ENCODE results near the gene DCHS1.
"Not testable (repeated sequence)": the region's sequence is repeated elsewhere in the genome, so short reads cannot be mapped to it uniquely, and the experiment has no call there.

- TF ChIP-seq, protein P1, sequence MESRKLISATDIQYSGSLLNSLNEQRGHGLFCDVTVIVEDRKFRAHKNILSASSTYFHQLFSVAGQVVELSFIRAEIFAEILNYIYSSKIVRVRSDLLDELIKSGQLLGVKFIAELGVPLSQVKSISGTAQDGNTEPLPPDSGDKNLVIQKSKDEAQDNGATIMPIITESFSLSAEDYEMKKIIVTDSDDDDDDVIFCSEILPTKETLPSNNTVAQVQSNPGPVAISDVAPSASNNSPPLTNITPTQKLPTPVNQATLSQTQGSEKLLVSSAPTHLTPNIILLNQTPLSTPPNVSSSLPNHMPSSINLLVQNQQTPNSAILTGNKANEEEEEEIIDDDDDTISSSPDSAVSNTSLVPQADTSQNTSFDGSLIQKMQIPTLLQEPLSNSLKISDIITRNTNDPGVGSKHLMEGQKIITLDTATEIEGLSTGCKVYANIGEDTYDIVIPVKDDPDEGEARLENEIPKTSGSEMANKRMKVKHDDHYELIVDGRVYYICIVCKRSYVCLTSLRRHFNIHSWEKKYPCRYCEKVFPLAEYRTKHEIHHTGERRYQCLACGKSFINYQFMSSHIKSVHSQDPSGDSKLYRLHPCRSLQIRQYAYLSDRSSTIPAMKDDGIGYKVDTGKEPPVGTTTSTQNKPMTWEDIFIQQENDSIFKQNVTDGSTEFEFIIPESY (IDR thresholded peaks at IDR 0.05) = not testable (repeated sequence)
- TF ChIP-seq, protein P2, sequence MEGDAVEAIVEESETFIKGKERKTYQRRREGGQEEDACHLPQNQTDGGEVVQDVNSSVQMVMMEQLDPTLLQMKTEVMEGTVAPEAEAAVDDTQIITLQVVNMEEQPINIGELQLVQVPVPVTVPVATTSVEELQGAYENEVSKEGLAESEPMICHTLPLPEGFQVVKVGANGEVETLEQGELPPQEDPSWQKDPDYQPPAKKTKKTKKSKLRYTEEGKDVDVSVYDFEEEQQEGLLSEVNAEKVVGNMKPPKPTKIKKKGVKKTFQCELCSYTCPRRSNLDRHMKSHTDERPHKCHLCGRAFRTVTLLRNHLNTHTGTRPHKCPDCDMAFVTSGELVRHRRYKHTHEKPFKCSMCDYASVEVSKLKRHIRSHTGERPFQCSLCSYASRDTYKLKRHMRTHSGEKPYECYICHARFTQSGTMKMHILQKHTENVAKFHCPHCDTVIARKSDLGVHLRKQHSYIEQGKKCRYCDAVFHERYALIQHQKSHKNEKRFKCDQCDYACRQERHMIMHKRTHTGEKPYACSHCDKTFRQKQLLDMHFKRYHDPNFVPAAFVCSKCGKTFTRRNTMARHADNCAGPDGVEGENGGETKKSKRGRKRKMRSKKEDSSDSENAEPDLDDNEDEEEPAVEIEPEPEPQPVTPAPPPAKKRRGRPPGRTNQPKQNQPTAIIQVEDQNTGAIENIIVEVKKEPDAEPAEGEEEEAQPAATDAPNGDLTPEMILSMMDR (IDR thresholded peaks at IDR 0.05; ENCODE audit: low read depth, low read length, missing input control) = not testable (repeated sequence)
- not testable (repeated sequence) for TF ChIP-seq RAD21 (IDR thresholded peaks at IDR 0.05); SP1 (IDR thresholded peaks at IDR 0.05); EGR1 (IDR thresholded peaks at IDR 0.05; ENCODE audit: low read depth in 2 of 2); ATF3 (IDR thresholded peaks at IDR 0.05); RXRA (IDR thresholded peaks at IDR 0.05); TAF1 (conservative IDR thresholded peaks at IDR 0.05); YY1 (IDR thresholded peaks at IDR 0.05); FOXA1 (IDR thresholded peaks at IDR 0.05); GABPA (IDR thresholded peaks at IDR 0.05 in 1 of 2, conservative IDR thresholded peaks at IDR 0.05 in 1 of 2); JUND (IDR thresholded peaks at IDR 0.05)
- TF ChIP-seq, protein P3, sequence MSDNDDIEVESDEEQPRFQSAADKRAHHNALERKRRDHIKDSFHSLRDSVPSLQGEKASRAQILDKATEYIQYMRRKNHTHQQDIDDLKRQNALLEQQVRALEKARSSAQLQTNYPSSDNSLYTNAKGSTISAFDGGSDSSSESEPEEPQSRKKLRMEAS (IDR thresholded peaks at IDR 0.05) = not testable (repeated sequence)
- TF ChIP-seq, protein P4, sequence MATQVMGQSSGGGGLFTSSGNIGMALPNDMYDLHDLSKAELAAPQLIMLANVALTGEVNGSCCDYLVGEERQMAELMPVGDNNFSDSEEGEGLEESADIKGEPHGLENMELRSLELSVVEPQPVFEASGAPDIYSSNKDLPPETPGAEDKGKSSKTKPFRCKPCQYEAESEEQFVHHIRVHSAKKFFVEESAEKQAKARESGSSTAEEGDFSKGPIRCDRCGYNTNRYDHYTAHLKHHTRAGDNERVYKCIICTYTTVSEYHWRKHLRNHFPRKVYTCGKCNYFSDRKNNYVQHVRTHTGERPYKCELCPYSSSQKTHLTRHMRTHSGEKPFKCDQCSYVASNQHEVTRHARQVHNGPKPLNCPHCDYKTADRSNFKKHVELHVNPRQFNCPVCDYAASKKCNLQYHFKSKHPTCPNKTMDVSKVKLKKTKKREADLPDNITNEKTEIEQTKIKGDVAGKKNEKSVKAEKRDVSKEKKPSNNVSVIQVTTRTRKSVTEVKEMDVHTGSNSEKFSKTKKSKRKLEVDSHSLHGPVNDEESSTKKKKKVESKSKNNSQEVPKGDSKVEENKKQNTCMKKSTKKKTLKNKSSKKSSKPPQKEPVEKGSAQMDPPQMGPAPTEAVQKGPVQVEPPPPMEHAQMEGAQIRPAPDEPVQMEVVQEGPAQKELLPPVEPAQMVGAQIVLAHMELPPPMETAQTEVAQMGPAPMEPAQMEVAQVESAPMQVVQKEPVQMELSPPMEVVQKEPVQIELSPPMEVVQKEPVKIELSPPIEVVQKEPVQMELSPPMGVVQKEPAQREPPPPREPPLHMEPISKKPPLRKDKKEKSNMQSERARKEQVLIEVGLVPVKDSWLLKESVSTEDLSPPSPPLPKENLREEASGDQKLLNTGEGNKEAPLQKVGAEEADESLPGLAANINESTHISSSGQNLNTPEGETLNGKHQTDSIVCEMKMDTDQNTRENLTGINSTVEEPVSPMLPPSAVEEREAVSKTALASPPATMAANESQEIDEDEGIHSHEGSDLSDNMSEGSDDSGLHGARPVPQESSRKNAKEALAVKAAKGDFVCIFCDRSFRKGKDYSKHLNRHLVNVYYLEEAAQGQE (IDR thresholded peaks at IDR 0.05) = not testable (repeated sequence)
Measured at GRCh38 chr11:6701955-6702354, 46.3 kb upstream of the DCHS1 start.
